GM21526 (cell line): ENCODE measurements around the gene TEDC2.
"Not testable (repeated sequence)": the region's sequence is repeated elsewhere in the genome, so short reads cannot be mapped to it uniquely, and the experiment has no call there.

Experiments
- ATAC-seq: cut with Tn5 transposase; IDR thresholded peaks from one replicate; pipeline ENCODE4 v1.9.1; 2021; ENCODE audit warnings: moderate library complexity; ENCODE audit not compliant: unreplicated experiment, low FRiP score

The TEDC2 gene

DNA sequence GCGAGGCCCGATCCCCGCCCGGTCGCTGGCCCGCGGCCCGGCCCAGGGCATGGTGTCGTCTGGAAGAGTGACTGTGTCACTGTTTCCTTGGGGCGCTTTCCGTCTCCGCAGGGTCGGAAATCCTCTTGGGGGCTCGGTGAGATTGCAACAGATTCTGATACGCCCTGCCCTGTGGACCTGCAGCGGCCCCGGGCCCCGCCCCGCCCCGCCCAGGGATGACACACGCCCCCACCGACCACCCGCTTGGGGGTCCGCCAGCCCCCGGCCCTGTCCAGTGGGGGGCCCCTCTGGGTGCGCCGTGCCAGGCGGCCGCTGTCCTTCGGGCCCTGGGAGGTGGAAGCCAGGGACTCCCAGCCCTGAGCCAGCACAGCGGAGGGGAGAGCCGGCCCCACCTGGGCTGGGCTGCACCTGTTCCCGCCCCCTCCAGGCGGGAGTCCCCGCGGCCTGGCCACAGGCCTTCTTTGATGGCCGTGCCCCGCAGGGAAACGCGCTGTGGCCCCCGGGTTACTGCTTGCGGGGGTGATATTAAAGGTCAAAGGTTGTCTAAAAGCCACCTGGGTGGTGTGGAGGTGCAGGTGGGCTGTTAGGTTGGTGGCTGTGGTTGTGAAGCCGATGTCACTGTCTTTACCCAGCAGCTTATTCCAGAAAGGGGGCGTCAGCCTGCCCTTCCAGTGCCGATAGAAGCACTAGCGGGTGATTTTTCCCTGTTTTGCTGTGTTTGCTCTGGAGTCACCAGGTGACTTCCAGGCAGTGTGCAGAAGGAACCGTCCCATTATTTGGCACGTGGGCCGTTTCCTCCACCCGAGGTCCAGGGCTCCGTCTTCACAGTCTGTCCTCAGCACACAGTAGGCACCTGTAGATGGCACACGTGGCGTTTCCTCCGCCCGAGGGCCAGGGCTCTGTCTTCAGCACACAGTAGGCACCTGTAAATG lies 15.8 kb downstream of the TEDC2 start:
- no peak for ATAC-seq

DNA sequence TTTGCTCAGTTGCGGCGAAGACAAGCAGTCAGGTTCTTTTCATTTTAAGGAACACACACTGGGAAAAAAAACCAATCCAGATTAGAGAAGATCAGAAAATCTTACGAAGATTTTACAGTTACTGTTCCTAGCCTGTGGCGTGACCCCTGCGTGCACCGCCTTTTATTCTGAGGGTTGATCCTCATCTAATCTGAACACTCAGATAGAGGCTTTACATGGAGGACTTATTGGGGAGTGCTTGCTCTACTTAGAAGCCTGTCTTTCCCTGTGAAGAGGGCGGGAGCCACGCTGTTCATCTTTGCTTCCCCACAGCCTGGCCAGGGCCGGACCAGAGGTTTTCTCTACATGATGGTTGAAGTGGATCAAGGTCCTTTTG lies 16.4 kb downstream of the TEDC2 start:
- ATAC-seq: no peak

DNA sequence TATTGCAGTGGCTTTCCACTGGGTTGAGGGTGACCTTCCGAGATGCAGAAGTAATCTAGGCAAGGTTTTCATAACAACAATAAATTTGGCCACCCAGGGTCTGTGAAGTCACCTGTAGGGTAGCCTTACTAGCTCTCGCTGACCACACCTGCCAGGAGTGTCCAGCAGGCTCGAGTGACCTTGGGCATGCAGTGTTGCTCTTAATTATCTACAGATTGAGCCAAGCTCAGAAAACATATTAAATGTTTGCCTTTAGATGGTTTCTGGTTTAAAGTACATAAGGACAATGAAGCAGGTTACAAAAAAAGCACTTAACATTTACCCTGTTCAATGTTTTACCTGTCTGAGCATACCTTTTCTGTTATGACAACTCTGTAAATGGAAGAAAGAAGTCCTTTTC lies 16.8 kb downstream of the TEDC2 start:
- no peak for ATAC-seq

- no peak for ATAC-seq
These were observed 17.4 kb downstream of the TEDC2 start for GRCh38 chr16:2477327-2477726.

DNA sequence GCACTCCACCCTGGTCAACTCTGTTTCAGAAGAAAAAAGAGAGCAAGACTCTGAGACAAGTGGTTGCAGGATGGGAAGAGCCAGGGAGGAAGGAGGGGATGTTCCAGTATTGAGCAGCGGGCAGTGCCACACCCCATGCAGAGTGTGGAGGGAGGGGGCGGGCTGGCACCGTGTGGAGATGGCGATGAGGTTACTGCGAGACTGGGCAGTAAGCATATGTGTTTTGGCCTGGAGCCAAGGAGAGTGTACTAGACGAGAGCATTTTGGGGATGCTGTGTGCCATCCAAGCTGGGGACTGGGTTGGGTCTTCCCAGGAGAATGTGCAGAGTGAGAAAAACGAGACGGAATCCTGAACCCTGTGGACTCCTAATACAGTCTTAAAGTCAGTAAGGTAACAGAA lies 18.4 kb downstream of the TEDC2 start:
- no peak for ATAC-seq

- ATAC-seq: not testable (repeated sequence)
These were observed 20.1 kb downstream of the TEDC2 start for GRCh38 chr16:2479996-2480395.

- no peak for ATAC-seq
These were observed 21.0 kb downstream of the TEDC2 start for GRCh38 chr16:2480948-2481347.

DNA sequence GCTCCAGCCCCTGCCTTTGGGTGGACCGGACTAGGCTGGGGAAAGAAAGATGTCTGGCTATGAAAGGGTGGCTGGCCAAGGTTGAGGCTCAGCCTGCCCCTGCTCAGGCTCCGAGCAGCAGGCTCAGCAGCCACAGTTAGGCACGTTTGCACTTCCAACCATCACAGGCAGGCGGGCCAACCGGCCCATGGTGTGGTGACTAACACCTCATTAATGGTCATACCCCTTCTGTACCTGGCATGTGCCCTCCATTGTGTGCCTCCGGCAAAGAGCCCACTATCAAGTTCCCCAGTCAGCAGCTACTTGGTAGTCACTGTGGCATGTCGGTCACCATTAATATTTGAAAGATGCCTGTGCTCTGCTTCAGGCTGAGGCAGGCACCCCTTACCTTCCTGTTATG lies 21.8 kb downstream of the TEDC2 start:
- ATAC-seq: no peak

GRCh38 chr16:2482249-2482648 lies 22.3 kb downstream of the TEDC2 start:
- ATAC-seq: no peak

- ATAC-seq: no peak
These were observed 23.0 kb downstream of the TEDC2 start for GRCh38 chr16:2482708-2483534.

DNA sequence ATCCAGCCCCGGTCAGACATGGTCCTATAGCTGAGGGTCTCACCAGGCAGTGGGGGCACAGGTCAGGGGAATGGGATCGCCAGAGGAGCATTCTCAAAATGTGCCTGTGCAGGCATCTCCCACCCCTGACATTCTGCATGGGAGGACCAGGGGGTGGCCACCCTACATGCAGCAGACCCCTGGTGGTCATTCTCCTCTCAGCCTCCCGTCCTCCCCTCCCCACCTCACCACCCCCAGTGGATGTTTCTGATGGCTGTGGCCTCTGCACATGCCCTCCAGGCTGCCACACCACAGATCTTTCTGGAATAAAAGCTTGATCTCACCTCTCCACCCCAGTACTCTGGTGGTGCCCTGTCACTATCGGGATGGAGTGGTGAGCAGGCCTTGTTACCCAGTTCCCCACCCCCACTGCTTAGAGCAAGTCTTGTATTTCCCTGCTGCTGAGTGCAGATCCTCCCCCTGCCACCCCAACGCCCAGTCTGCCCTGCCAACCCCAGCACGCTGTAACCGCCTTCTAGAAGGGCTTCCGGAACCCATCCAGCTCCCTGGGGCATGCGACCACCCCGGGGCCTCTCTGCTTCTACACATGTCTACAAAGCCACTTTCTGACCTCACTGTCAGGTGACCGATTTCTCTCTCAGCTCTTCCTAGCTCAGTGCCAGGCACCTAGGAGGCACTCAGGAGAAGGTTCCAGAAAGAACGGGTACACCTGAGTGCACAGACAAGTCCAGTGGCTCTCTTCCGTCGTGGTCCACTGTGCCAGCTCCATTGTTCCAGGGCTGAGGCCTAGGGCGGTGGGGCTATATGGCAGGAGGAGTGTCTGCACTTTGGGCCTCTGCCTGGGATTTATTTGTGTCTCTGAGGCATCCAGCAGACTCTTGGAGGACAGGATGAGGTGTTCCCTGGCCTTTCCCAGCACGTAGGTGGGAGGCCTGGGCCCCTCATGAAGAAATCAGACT lies 24.3 kb downstream of the TEDC2 start:
- ATAC-seq: no peak

GRCh38 chr16:2484898-2485508 lies 25.1 kb downstream of the TEDC2 start:
- no peak for ATAC-seq

DNA sequence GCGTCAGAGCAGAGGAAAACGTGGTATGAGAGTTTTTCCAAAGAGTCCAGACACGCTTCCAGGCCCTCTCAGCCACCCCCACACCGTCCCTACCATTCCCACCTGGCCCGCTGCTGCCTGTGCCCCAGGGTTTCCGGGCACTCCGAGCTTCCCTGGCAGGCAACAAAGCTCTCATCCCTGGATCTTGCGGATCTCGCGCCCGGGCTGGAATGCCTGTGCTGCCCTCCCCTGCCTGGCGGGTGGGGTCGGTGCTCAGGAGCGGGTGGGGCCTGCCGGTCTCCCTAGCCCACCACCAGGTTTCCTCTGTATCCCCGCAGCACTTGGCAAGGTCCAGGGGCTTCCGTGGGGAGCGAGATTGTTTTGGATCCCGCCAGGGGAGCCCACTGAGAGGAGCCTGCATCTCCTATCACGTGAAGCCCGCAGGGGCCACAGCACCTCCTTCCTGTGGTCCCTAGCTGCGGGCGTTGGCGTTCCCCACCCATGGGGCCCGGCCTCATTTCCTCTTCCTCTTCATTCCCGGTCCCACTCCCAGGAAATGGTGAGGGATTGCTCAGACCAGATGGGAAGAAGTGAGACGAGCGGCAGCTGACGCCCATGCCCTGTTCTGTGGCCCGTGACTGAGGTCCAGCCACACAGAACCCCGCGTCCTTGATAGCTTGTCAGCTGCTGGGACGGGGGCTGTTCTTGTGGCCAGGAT lies 26.1 kb downstream of the TEDC2 start:
- no peak for ATAC-seq

DNA sequence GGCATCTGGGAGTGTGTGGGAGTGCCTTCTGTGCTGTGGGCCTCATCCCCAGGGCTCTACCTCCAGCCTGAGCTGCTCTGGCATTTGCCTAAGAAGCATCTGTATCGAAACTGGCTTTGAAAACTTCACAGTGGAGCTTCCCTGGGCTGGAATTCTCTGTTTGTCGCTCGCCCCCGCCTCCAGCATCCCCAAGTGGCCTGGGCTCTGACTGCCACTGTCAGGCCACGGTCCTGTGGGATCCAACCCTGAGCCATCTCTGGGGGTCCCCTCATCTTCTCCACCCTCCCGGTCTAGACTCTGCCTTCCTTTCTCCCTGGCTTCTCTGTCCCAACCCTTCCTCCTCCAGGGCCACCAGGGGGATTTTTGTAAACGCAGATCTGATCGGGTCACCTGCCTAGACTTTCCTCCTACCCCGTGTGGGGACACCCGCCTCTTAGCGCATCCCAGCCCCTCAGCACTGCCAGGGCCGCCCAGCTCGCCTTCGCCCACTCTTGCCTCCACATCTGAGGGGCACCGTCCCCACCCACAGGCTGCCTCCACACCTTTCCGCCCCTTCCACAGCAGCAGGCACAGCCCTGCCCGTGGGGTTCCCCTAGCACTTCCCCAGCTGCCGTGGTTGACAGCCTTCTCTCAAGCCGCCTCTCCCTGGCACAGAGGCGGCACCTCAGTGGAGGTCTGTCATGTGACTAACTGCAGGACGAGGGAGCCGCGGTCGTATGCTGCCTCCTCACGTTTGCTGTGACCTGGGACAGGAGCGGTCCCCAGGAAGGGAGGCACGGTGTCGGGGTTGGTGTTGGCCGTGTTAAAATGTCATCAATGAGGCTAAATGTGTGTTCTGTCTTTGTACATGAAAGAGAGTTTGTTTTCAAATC lies 27.0 kb downstream of the TEDC2 start:
- ATAC-seq: no peak

GRCh38 chr16:2487517-2487842 lies 27.6 kb downstream of the TEDC2 start:
- ATAC-seq: no peak

- no peak for ATAC-seq
These were observed 28.1 kb downstream of the TEDC2 start for GRCh38 chr16:2487903-2488531.

DNA sequence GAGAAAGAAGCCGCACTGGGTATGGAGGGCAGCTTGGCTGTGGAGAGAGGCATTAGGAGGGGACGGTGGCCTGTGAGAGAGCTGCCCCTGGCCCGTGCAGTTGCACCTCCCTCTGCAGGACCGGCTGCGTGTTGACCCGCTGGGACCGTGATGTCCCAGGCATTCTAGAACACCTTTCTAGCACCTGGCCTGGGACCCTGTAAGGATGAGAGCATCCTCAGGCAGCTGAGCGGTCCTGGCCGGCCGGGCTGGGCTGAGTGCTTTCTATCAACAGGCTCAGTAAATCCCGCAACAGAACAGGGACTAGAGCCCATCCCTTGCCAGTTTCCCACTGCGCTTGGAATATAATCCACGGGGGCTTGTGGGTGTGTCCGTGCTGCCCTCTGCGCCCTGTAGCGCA lies 29.7 kb downstream of the TEDC2 start:
- no peak for ATAC-seq
